GM12878 (cell line): ENCODE measurements around the gene CNN2. TPM values are rescaled to one million over a fixed set of nuclear protein-coding genes. Genes with fewer than 3 reads are reported as not detected.
A peak's percentile ranks its signal among the peaks of the same experiment; 100 is the strongest.

Source experiments
- ATF2 ChIP-seq: IDR thresholded peaks from 2 replicates; pipeline ENCODE4 v1.6.1; 2012; ENCODE audit warnings: low read length, inconsistent platforms
- CBFB ChIP-seq: IDR thresholded peaks from 2 replicates; pipeline ENCODE4 v1.6.1; 2016; ENCODE audit warnings: antibody characterized with exemption, low read depth
- CREB1 ChIP-seq: IDR thresholded peaks from 2 replicates; pipeline ENCODE4 v1.6.1; 2012; ENCODE audit warnings: low read depth, mild to moderate bottlenecking, inconsistent platforms
- CUX1 ChIP-seq: IDR thresholded peaks from 2 replicates; pipeline ENCODE4 v1.6.1; 2012; ENCODE audit warnings: improper control_type of control experiment, low read depth, low read length; ENCODE audit not compliant: insufficient replicate concordance
- E2F4 ChIP-seq: IDR thresholded peaks from 2 replicates; pipeline ENCODE4 v1.6.1; 2012; ENCODE audit warnings: low read depth, low read length, improper control_type of control experiment
- E4F1 ChIP-seq: fragments of 450-650 bp; IDR thresholded peaks from 2 replicates; pipeline ENCODE4 v1.6.1; 2018; ENCODE audit warnings: borderline replicate concordance, mild to moderate bottlenecking; ENCODE audit not compliant: partially characterized antibody
- GATAD2B ChIP-seq: fragments of 450-650 bp; conservative IDR thresholded peaks from 2 replicates; pipeline ENCODE4 v1.6.1; 2017; ENCODE audit warnings: low read depth, mild to moderate bottlenecking, moderate library complexity
- NKRF ChIP-seq: fragments of 450-650 bp; conservative IDR thresholded peaks from 2 replicates; pipeline ENCODE4 v1.6.1; 2017; ENCODE audit warnings: mild to moderate bottlenecking, moderate library complexity
- PAX5 ChIP-seq: IDR thresholded peaks from 2 replicates; pipeline ENCODE4 v1.6.1; 2011; ENCODE audit warnings: low read depth, low read length, borderline replicate concordance
- RAD51 ChIP-seq: fragments of 450-650 bp; IDR thresholded peaks from 2 replicates; pipeline ENCODE4 v1.6.1; 2016; ENCODE audit warnings: moderate library complexity, mild to moderate bottlenecking, inconsistent platforms
- SMAD1 ChIP-seq: fragments of 450-650 bp; IDR thresholded peaks from 2 replicates; pipeline ENCODE4 v1.6.1; 2018; ENCODE audit warnings: mild to moderate bottlenecking, low read depth; ENCODE audit not compliant: partially characterized antibody
- SMAD5 ChIP-seq: IDR thresholded peaks from 2 replicates; pipeline ENCODE4 v1.6.1; 2016; ENCODE audit warnings: antibody characterized with exemption, low read depth
- SP1 ChIP-seq: IDR thresholded peaks from one replicate; pipeline ENCODE4 v1.6.1; 2011; ENCODE audit warnings: low read depth, low read length
- STAT1 ChIP-seq: fragments of 450-650 bp; conservative IDR thresholded peaks from 2 replicates; pipeline ENCODE4 v1.6.1; 2014; ENCODE audit warnings: antibody characterized with exemption, mild to moderate bottlenecking
- SUPT20H ChIP-seq: IDR thresholded peaks from 2 replicates; pipeline ENCODE4 v1.6.1; 2011; ENCODE audit warnings: low read depth, mild to moderate bottlenecking, low read length, moderate library complexity, borderline replicate concordance; ENCODE audit not compliant: control insufficient read depth
- YBX1 ChIP-seq: fragments of 450-650 bp; IDR thresholded peaks from 2 replicates; pipeline ENCODE4 v1.6.1; 2016; ENCODE audit warnings: antibody characterized with exemption
- ZNF384 ChIP-seq: IDR thresholded peaks from 2 replicates; pipeline ENCODE4 v1.6.1; 2012; ENCODE audit warnings: low read depth, mild to moderate bottlenecking, low read length, improper control_type of control experiment, borderline replicate concordance
- polyA plus RNA-seq, 11 experiments: library from polyadenylated mRNA; depleted of rRNA in 4 of 11; unstranded in 6 of 11; stranded (reverse) in 5 of 11; fragments of >200 nt; fragmentation: Nextera tagmentation in 4 of 11; fragmentation: Illumina TruSeq in 1 of 11; extraction: Ambion mirVana in 4 of 11; extraction: Trizol in 1 of 11; gene quantifications; 1 replicate in 1 of 11; 2 replicates in 10 of 11; pipeline versions ENCODE4 v1.2.1 to v1.2.3, GENCODE V29; 2011 to 2016; ENCODE audit warnings: inconsistent platforms in 2 of 11, missing spikeins in 2 of 11, low read depth in 1 of 11
- total RNA-seq, 4 experiments: library from RNA; depleted of rRNA in 3 of 4; stranded (reverse); fragments of >200 nt in 3 of 4; fragmentation: Illumina TruSeq in 1 of 4; extraction: Trizol in 1 of 4; gene quantifications; 2 replicates each; pipeline versions ENCODE4 v1.2.1 to v1.2.3, GENCODE V29; 2013 to 2021

Gene CNN2
- total and polyA plus RNA-seq, 10 of the 15 experiments (the other 5 are each of a cell fraction or from before 2014, with no cell fraction given), result 34.7 to 311 (median 172) TPM

GRCh38 chr19:1039646-1040475, 13.5 kb downstream of the CNN2 start, which contains the start of gene ABCA7 (continued):
- TF ChIP-seq CUX1 (no peak), GATAD2B (no peak), ATF2 (no peak), SUPT20H (no peak), NKRF (peak; percentile 48), SMAD5 (no peak; the same call in 1 of the 2 replicates), RAD51 (no peak), CBFB (no peak), E2F4 (0 out of 2 replicates have a peak, but pooled peaks have one; percentile 59), E4F1 (no peak), ZNF384 (no peak), STAT1 (no peak), SMAD1 (no peak), SP1 (peak; percentile 99), YBX1 (no peak), CREB1 (peak; percentile 74; the same call in 1 of the 2 replicates), PAX5 (peak; percentile 35; the same call in 1 of the 2 replicates)
